Fibroblast of villous mesenchyme (primary cell): ENCODE data around the gene PPAN. TPM values are rescaled to one million over a fixed set of nuclear protein-coding genes. Genes with fewer than 3 reads are reported as not detected.
A peak's percentile ranks its signal among the peaks of the same experiment; 100 is the strongest.

Source experiments
- DNase-seq: peaks from one replicate; pipeline ENCODE4 v3.0.0-alpha.2; 2010; ENCODE audit warnings: low read depth
- H3K4me3 ChIP-seq: 2 replicates; pipeline ENCODE4 v1.5.1; 2011; ENCODE audit warnings: low read depth, mild to moderate bottlenecking, low read length
- total RNA-seq: library from RNA; depleted of rRNA; stranded (reverse); fragments of >200 nt; gene quantifications from 2 replicates; pipeline ENCODE4 v1.2.3, GENCODE V29; 2012
- TF ChIP-seq, protein P1 (sequence below): IDR thresholded peaks from 2 replicates; pipeline ENCODE4 v1.5.1; 2012; ENCODE audit warnings: low read depth, mild to moderate bottlenecking, low read length; ENCODE audit not compliant: insufficient read depth

PPAN gene
- total RNA-seq, 1 donor: 28.1 TPM

DNA sequence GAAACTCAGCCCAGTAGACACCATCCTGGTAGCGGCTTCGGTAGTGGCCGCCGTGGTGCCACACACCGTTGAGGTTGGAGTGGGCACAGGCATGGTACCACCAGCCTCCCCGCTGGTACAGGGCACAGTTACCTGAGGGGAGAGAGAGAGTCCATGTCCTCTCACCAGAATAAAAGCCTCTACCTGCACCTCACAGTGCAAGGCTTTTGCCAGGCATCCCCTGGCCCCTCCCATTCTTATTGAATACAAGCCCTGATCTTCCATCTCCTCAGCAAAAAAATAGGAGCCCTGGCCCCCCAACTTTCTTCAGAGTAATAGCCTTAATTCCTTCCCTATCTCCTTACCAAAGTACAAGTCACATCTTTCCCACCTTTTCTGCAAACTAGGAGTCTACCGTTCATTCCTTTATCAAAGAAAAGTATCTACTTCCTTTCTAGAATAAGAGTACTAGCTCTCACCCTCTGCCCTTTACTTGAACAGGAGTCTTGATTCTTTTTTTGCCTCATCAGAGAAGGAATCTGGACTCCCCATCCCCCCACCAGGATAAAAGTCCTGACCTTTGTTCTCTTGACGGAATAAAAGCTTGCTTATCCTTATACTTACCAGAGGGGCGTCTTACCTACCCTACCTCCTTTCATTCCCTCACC, 13.4 kb upstream of the PPAN start:
- DNase-seq: no peak
- H3K4me3 ChIP-seq: no peak overlapping the region
- TF ChIP-seq, protein P1, sequence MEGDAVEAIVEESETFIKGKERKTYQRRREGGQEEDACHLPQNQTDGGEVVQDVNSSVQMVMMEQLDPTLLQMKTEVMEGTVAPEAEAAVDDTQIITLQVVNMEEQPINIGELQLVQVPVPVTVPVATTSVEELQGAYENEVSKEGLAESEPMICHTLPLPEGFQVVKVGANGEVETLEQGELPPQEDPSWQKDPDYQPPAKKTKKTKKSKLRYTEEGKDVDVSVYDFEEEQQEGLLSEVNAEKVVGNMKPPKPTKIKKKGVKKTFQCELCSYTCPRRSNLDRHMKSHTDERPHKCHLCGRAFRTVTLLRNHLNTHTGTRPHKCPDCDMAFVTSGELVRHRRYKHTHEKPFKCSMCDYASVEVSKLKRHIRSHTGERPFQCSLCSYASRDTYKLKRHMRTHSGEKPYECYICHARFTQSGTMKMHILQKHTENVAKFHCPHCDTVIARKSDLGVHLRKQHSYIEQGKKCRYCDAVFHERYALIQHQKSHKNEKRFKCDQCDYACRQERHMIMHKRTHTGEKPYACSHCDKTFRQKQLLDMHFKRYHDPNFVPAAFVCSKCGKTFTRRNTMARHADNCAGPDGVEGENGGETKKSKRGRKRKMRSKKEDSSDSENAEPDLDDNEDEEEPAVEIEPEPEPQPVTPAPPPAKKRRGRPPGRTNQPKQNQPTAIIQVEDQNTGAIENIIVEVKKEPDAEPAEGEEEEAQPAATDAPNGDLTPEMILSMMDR: no peak

DNA sequence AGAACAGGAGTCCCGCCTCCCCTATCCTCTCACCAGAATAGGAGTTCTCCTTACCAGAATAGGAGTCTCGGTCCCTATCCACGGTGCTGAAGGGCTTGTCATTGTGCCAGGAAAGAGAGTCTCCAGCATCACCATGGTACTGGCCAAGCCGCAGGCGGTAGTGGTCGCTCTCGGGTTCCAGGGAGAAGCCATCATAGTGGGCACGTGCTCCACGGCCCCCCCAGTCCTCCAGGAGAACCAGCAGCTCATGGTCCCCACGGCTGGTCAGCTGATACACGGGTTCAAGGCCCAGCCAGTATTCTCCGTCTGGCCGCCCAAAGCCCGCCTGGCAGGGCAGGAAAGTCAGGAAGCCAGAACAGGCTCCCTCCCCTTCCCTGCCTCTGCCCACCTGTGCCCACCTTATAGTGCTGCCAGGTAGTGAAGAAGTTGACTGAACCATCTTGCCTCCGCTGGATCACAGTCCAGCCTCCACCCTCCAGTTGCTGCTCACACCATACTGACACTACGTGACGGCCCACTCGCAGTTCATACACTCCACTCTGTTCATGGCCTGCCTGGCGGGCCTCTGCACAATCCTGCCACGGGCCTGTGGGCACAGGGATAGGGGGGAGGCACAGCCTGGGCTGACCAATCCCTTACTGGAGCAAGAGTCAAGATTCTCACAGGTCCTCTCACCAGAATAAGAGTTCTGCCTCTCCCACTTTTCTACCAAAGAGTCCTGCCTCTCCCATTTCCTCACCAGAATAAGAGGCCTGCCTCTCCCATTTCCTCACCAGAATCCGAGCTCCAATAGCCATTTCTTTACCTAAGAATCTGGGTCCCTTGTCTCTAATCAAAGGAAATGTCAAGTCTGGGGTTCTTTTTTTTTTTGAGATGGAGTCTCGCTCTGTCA, 12.6 kb upstream of the PPAN start:
- DNase-seq: no peak
- TF ChIP-seq, protein P1: no peak
- H3K4me3 ChIP-seq: no peak overlapping the region

DNA sequence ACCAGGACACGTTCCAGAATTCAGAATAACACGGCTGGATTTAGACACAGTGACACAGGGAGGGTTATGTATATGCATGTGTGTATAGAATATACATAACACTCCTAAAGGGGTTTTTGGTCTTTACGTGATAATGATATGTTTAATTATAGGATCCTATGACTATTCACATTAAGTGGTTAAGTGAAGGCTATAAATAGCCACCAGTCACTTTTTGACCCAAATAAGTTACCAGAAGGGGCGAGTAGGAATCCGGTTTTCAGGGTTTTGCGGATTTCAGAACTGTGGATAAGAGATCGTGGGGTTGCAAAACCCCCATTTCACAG, 10.6 kb upstream of the PPAN start:
- H3K4me3 ChIP-seq: peak overlapping the region; percentile 47
- DNase-seq: no peak
- TF ChIP-seq, protein P1: no peak

DNA sequence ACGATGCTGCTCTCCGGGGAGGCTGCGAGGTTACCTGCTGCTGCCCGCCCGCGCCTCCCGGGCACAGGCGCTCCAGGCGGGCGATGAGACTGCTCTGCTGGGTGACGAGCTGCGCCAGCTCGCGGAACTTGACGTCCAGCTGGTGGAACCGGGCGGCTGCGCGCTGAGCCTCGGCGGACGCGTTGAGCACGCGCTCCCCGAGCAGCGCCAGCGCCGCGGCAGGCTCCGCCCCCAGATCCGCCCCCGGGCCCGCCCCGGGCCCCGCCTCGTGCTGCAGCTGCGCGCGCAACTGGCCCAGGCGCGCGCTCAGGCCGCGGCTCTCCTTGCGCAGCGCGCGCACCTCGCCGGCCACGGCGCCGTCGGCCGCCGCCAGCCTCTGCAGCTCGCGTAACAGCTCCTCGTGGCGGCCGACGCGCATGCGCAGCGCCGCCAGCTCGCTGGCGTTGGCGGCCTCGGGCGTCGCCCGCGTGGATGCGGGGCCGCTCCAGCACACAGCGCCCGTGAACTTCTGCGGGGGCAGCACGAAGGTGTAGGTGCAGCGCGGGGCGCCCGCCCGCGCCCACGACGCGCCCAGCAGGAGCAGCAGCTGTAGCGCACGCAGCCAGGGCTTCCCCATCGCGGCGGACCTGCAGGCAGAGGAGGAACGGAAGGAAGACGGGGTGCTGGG, 10.1 kb upstream of the PPAN start:
- DNase-seq: peak; percentile 91
- TF ChIP-seq, protein P1: no peak
- peak overlapping the region; percentile 57 for H3K4me3 ChIP-seq

DNA sequence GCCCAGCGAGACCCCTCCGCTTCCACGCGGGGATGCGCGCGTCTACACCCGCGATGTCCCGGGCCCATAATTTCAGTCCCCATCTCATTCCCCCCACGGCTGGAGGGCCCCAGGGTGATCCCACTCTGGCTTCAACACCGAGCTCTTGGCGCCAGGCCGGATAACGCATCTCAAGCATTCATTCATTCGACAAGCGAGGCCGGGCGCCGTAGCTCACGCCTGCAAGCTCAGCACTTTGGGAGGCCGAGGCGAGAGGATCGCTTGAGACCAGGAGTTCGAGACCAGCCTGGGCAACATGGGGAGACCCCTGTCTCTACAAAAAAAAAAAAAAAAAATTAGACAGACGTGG, 9.6 kb upstream of the PPAN start:
- TF ChIP-seq, protein P1: no peak
- peak overlapping the region; percentile 57 for H3K4me3 ChIP-seq
- no peak for DNase-seq

DNA sequence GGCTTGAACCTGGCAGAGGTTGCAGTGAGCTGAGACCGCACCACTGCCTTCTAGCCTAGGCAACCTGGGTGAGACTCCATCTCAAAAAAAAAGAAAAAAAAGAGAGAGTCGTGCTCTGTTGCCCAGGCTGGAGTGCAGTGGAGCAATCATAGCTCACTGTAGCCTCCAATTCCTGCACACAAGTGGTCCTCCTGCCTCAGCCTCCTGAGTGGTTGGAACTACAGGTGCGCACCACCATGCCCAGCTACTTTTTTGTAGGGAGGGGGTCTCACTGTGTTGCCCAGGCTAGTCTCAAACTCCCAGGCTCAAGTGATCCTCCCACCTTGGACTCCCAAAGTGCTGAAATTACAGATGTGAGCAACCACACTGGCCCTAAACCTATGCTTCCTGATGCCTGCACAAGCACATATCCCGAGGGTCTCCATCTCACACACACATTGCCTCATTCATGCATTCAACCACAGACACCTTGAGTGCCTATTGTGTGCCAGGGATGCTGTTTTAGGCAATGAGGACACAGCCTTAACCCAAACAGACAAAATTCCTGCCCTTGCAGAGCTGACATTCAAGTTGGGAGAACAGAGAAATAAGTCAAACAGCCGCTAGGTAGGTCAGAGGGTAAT, 5.9 kb upstream of the PPAN start:
- no peak for DNase-seq
- TF ChIP-seq, protein P1: no peak
- no peak overlapping the region for H3K4me3 ChIP-seq
